Muscle of leg (tissue), 11 donors: Measurements from ENCODE around the gene SLC8A1. TPM values are rescaled to one million over a fixed set of nuclear protein-coding genes. Genes with fewer than 3 reads are reported as not detected.

Experiments used
- DNase-seq: peaks from one replicate; pipeline ENCODE4 v3.0.0; 2013
- H3K27ac ChIP-seq: one replicate; pipeline ENCODE4 v1.5.1; 2013; ENCODE audit warnings: mild to moderate bottlenecking, low read length, control low read depth
- H3K27me3 ChIP-seq: one replicate; pipeline ENCODE4 v1.6.1; 2013; ENCODE audit warnings: low read length; ENCODE audit not compliant: control insufficient read depth, insufficient read depth
- H3K36me3 ChIP-seq: one replicate; pipeline ENCODE4 v1.6.1; 2013; ENCODE audit warnings: low read length; ENCODE audit not compliant: control insufficient read depth, insufficient read depth
- H3K4me1 ChIP-seq: one replicate; pipeline ENCODE4 v1.6.1; 2013; ENCODE audit warnings: low read length; ENCODE audit not compliant: control insufficient read depth, insufficient read depth
- H3K4me3 ChIP-seq: one replicate; pipeline ENCODE4 v1.5.1; 2013; ENCODE audit warnings: low read length, control low read depth
- H3K9me3 ChIP-seq: replicated peaks from 2 replicates; pipeline ENCODE4 v1.6.1; 2013; ENCODE audit warnings: low read depth, low read length; ENCODE audit not compliant: control insufficient read depth
- WGBS: methylation state at CpG from one replicate; pipeline ENCODE4 v1.1.5; 2013; ENCODE audit warnings: missing lambda C conversion rate; ENCODE audit not compliant: insufficient coverage; 5-methylcytosine and 5-hydroxymethylcytosine counted together
- polyA plus RNA-seq, 8 donors: library from polyadenylated mRNA; unstranded; fragments of 120-200 nt; gene quantifications; one replicate each; pipeline versions ENCODE4 v1.2.1 to v1.2.3, GENCODE V29; 2013; ENCODE audit warnings: inconsistent platforms in 1 of 8, low replicate concordance in 1 of 8; ENCODE audit not compliant: insufficient read length in 8 of 8, insufficient read depth in 1 of 8
- total RNA-seq: library from RNA; stranded (reverse); fragments of 120-200 nt; gene quantifications from one replicate; pipeline ENCODE4 v1.2.4, GENCODE V29; 2013

The SLC8A1 gene
- total and polyA plus RNA-seq, 9 donors, result 4.9 to 36.8 (median 8.9) TPM

GRCh38 chr2:40346535-40347354 is 105.1 kb downstream of the SLC8A1 start:
- H3K9me3 ChIP-seq, result no peaks in the 10 kb centered on the region
- no peaks in the 10 kb centered on the region for H3K27me3 ChIP-seq
- H3K36me3 ChIP-seq, result no peaks in the 10 kb centered on the region
- H3K4me3 ChIP-seq, result no peak overlapping the region
- no peak overlapping the region for H3K27ac ChIP-seq
- DNase-seq, result peak; percentile 62
- peaks cover 3% of the 10 kb centered on the region for H3K4me1 ChIP-seq
- 76% methylated on average over 2 of the region's 3 CpGs for WGBS

DNA sequence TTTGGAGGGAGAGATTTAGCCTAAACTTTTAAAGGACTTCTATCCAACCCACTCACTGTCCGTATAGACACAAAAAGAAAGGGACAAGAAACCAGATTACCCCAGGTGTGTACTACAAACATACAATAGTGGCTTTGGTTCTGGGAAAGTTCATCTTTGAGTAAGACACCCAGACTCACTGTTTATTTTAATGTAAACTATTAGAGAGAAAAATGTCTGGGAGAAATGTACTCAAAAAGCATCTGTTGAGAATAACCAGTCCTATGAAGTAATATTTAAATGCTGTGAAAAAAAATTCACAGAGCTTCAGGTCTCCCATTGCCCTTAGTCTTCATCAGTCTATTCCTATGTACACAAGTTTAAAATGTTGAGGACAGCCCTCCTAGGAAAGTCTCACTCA is 107.5 kb downstream of the SLC8A1 start:
- H3K4me3 ChIP-seq, result no peak overlapping the region
- peaks cover 3% of the 10 kb centered on the region for H3K4me1 ChIP-seq
- no peak overlapping the region for H3K27ac ChIP-seq
- no peak for DNase-seq
- H3K36me3 ChIP-seq, result no peaks in the 10 kb centered on the region
- H3K9me3 ChIP-seq, result no peaks in the 10 kb centered on the region
- WGBS, result no CpG with 5 or more reads among the region's 1 CpG
- no peaks in the 10 kb centered on the region for H3K27me3 ChIP-seq

DNA sequence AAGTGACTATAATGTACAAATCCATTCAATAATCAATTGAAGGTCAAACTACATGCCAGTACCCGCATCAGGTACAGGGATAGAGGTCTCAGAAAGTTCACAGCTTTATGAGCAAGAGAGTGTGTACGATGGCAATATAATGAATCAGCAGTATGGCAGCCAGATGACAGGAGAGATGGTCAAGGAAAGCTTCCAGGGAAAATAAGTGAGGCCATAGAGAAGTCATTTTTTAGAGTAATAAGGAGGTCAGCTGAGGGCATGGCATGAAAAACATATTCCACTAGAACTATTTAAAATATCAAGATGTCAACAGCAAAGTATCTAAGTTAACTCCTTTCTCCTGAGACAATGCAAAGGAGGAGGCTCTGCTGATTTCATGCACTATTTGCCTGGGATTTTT is 108.0 kb downstream of the SLC8A1 start:
- DNase-seq, result no peak
- peaks cover 3% of the 10 kb centered on the region for H3K4me1 ChIP-seq
- 73% methylated on average over 2 of the region's 2 CpGs for WGBS
- H3K4me3 ChIP-seq, result no peak overlapping the region
- H3K27ac ChIP-seq, result no peak overlapping the region
- no peaks in the 10 kb centered on the region for H3K36me3 ChIP-seq
- H3K27me3 ChIP-seq, result no peaks in the 10 kb centered on the region
- H3K9me3 ChIP-seq, result no peaks in the 10 kb centered on the region

GRCh38 chr2:40341198-40341597 is 110.7 kb downstream of the SLC8A1 start:
- H3K4me1 ChIP-seq, result peaks cover 1% of the 10 kb centered on the region
- no peaks in the 10 kb centered on the region for H3K36me3 ChIP-seq
- no peaks in the 10 kb centered on the region for H3K27me3 ChIP-seq
- H3K27ac ChIP-seq, result no peak overlapping the region
- no peak overlapping the region for H3K4me3 ChIP-seq
- no peaks in the 10 kb centered on the region for H3K9me3 ChIP-seq
- no CpG with 5 or more reads among the region's 1 CpG for WGBS
- DNase-seq, result no peak

DNA sequence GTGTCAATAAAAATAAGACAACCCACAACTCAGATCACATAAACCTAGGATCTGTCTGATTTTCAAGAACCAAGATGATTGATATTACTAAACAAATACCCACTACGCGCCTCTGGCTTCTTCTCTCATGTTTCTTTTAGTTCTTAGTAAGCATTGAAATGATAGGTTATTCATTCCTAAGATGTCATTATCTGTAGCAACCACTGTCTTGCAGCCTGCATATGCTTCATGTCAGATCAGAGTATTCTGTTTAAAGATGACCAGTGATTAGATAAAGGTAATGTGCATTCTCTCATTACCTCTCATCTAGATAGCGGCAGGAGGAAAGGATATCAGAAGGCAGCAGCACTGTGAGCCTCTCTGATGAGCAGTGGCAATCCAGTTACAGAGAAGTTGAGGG is 112.9 kb downstream of the SLC8A1 start:
- WGBS, result no CpG with 5 or more reads among the region's 3 CpGs
- H3K4me1 ChIP-seq, result no peaks in the 10 kb centered on the region

GRCh38 chr2:40332191-40332826 is 119.6 kb downstream of the SLC8A1 start:
- Histone ChIP-seq H3K36me3 (no peaks in the 10 kb centered on the region), H3K4me3 (no peak overlapping the region), H3K27me3 (no peaks in the 10 kb centered on the region), H3K4me1 (peaks cover 5% of the 10 kb centered on the region), H3K27ac (peak overlapping the region; percentile 42), H3K9me3 (no peaks in the 10 kb centered on the region)
- DNase-seq, result peak; percentile 81
- no CpG with 5 or more reads among the region's 7 CpGs for WGBS

More for the DNA sequence above, 112.9 kb downstream of the SLC8A1 start:
- Histone ChIP-seq H3K4me3 (no peak overlapping the region), H3K9me3 (no peaks in the 10 kb centered on the region), H3K36me3 (no peaks in the 10 kb centered on the region), H3K27me3 (no peaks in the 10 kb centered on the region), H3K27ac (no peak overlapping the region)
- DNase-seq, result no peak

- Histone ChIP-seq H3K4me1 (peaks cover 5% of the 10 kb centered on the region), H3K27me3 (no peaks in the 10 kb centered on the region), H3K27ac (no peak overlapping the region), H3K4me3 (no peak overlapping the region), H3K9me3 (no peaks in the 10 kb centered on the region), H3K36me3 (no peaks in the 10 kb centered on the region)
- no CpG with 5 or more reads among the region's 3 CpGs for WGBS
- no peak for DNase-seq
Measured at GRCh38 chr2:40330096-40330495, 121.8 kb downstream of the SLC8A1 start.

GRCh38 chr2:40329739-40330030 is 122.2 kb downstream of the SLC8A1 start:
- no peaks in the 10 kb centered on the region for H3K27me3 ChIP-seq
- H3K9me3 ChIP-seq, result no peaks in the 10 kb centered on the region
- no peaks in the 10 kb centered on the region for H3K36me3 ChIP-seq
- H3K4me1 ChIP-seq, result peaks cover 5% of the 10 kb centered on the region
- H3K27ac ChIP-seq, result peak overlapping the region; percentile 32
- no CpG with 5 or more reads among the region's 1 CpG for WGBS
- H3K4me3 ChIP-seq, result no peak overlapping the region
- DNase-seq, result no peak

- Histone ChIP-seq H3K36me3 (no peaks in the 10 kb centered on the region), H3K27ac (no peak overlapping the region)
Measured at GRCh38 chr2:40325116-40325515, 126.8 kb downstream of the SLC8A1 start.

GRCh38 chr2:40324656-40325055 is 127.2 kb downstream of the SLC8A1 start:
- DNase-seq, result no peak
- Histone ChIP-seq H3K9me3 (no peaks in the 10 kb centered on the region), H3K27ac (no peak overlapping the region), H3K4me3 (no peak overlapping the region), H3K4me1 (peaks cover 2% of the 10 kb centered on the region), H3K36me3 (no peaks in the 10 kb centered on the region), H3K27me3 (no peaks in the 10 kb centered on the region)
- no CpG with 5 or more reads among the region's 1 CpG for WGBS

More at GRCh38 chr2:40325116-40325515, 126.8 kb downstream of the SLC8A1 start:
- no peaks in the 10 kb centered on the region for H3K9me3 ChIP-seq
- H3K4me1 ChIP-seq, result peaks cover 2% of the 10 kb centered on the region
- no peak for DNase-seq
- no peak overlapping the region for H3K4me3 ChIP-seq
- H3K27me3 ChIP-seq, result no peaks in the 10 kb centered on the region
